ENCODE data around the gene RND3. TPM values are rescaled to one million over a fixed set of nuclear protein-coding genes. Genes with fewer than 3 reads are reported as not detected.

RND3 gene
- total RNA-seq, 4 donors from 2014 or later, result 67.3 to 163 (median 97.1) TPM

GRCh38 chr2:150471813-150472510, 15.5 kb downstream of the RND3 start:
- H3K27ac ChIP-seq, result peak overlapping the region in 3 of 4 donors; percentile 68 to 99 (median 72)
- H3K9me3 ChIP-seq, result no peaks in the 10 kb centered on the region
- H3K36me3 ChIP-seq, result peaks cover 0 to 76% (median 4%) of the 10 kb centered on the region in 3 donors
- no peak overlapping the region for H3K4me3 ChIP-seq
- H3K4me1 ChIP-seq, result peaks cover 4 to 95% (median 43%) of the 10 kb centered on the region in 3 donors
- WGBS, 2 donors, result 65 to 78% methylated on average over 3 of the region's 3 CpGs
- TF ChIP-seq, protein P1, sequence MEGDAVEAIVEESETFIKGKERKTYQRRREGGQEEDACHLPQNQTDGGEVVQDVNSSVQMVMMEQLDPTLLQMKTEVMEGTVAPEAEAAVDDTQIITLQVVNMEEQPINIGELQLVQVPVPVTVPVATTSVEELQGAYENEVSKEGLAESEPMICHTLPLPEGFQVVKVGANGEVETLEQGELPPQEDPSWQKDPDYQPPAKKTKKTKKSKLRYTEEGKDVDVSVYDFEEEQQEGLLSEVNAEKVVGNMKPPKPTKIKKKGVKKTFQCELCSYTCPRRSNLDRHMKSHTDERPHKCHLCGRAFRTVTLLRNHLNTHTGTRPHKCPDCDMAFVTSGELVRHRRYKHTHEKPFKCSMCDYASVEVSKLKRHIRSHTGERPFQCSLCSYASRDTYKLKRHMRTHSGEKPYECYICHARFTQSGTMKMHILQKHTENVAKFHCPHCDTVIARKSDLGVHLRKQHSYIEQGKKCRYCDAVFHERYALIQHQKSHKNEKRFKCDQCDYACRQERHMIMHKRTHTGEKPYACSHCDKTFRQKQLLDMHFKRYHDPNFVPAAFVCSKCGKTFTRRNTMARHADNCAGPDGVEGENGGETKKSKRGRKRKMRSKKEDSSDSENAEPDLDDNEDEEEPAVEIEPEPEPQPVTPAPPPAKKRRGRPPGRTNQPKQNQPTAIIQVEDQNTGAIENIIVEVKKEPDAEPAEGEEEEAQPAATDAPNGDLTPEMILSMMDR (IDR thresholded peaks at IDR 0.05), result no peak
- TF ChIP-seq POLR2A (IDR thresholded peaks at IDR 0.05), result no peak
- no peak for DNase-seq
- no peaks in the 10 kb centered on the region for H3K27me3 ChIP-seq
- intact Hi-C loops (cut with DNase I), result no loop called here

DNA sequence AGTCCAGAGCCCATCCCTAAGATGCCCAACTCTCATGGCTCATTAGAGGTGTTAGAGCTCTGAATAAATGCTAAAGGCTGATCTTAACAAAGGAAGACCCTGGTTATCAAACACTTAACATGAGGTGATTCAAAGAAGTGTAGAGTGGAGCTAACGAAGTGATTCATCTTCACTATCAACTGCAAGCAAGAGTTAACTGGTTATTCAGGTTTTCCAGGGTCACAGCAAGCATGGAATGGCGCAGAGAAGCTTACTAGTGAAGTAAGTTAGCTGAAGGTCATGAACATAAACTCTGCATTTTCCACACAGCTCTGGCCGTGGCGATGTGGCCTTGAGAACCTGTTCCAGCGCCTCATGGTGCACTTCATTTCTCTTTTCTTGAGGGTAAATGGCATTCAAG, 17.0 kb downstream of the RND3 start:
- intact Hi-C loops (cut with DNase I), result no loop called here
- H3K27ac ChIP-seq, result peak overlapping the region in 3 of 4 donors; percentile 1 to 72 (median 11)
- WGBS, 2 donors, result 54 to 67% methylated on average over 5 of the region's 5 CpGs
- TF ChIP-seq, protein P1 (IDR thresholded peaks at IDR 0.05), result no peak
- no peak for TF ChIP-seq POLR2A (IDR thresholded peaks at IDR 0.05)
- H3K4me3 ChIP-seq, result no peak overlapping the region
- H3K9me3 ChIP-seq, result no peaks in the 10 kb centered on the region
- no peak for DNase-seq
- peaks cover 0 to 73% (median 4%) of the 10 kb centered on the region in 3 donors for H3K36me3 ChIP-seq
- H3K27me3 ChIP-seq, result no peaks in the 10 kb centered on the region
- peaks cover 4 to 93% (median 37%) of the 10 kb centered on the region in 3 donors for H3K4me1 ChIP-seq

DNA sequence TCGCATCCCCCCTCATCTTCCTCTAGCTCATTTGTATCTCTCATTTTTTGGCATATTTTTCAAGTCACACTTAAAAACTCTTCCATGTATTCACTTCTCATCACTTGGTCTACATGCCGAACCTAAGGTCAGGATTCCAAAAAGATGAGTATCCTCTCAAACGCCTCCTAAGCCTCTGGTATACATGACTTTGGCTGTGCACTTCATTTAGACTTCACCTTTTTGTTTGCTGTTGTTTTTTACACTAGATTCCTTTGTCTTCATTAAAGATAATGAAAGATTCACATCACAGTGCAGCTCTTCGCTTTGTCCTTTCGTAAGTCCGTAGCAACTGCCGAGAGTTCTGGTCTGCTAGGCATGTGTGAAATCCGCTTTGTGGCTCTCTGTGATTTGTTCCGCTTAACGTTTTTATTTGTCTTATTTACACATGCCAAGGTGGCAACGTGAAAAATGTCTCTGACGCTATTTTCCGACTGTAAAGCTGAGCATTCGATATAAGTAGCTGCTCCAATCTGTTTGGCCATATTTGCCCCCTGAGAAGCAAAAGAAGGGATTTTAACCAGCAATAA, 17.7 kb downstream of the RND3 start:
- no peak overlapping the region for H3K4me3 ChIP-seq
- H3K27me3 ChIP-seq, result no peaks in the 10 kb centered on the region
- intact Hi-C loops (cut with DNase I), result no loop called here
- peak overlapping the region in 2 of 4 donors; percentile 1 to 72 for H3K27ac ChIP-seq
- no peak for DNase-seq
- peaks cover 0 to 67% (median 4%) of the 10 kb centered on the region in 3 donors for H3K36me3 ChIP-seq
- H3K9me3 ChIP-seq, result no peaks in the 10 kb centered on the region
- 83 to 87% methylated on average over 14 of the region's 14 CpGs for WGBS, 2 donors
- H3K4me1 ChIP-seq, result peaks cover 4 to 87% (median 38%) of the 10 kb centered on the region in 3 donors
- TF ChIP-seq, protein P1 (IDR thresholded peaks at IDR 0.05), result no peak
- no peak for TF ChIP-seq POLR2A (IDR thresholded peaks at IDR 0.05)

DNA sequence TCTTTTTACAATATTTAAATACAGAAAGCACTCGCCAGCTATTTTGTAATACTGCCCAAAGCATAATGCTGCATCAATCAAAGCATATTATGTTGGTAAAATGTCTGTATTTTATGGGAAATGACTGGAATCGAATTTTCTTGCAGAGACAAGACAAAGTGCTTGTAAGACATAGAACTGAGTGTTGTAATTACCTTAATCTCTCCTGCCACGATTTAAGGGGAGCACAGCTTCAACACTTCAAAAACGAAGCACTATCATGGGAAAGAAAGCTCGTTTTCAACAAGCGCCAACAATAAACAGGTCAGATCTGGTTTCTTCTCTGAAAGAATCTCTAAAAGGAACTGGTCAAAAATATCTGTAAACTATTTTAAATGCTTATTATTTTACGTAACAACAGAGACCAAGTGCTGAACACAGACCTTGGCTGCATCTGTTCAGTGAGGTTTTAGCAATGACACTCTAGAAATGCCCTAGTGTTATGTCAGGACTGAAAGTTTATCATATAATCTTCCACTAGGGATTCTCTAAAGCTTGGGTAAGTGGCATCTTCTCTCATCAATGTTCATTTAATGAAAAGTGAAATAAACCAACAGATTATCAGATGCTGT, 19.0 kb downstream of the RND3 start:
- H3K27ac ChIP-seq, result peak overlapping the region in 3 of 4 donors; percentile 18 to 73 (median 69)
- H3K27me3 ChIP-seq, result no peaks in the 10 kb centered on the region
- no peak overlapping the region for H3K4me3 ChIP-seq
- H3K9me3 ChIP-seq, result no peaks in the 10 kb centered on the region
- H3K4me1 ChIP-seq, result peaks cover 0 to 74% (median 30%) of the 10 kb centered on the region in 3 donors
- DNase-seq, result no peak
- peaks cover 0 to 54% (median 4%) of the 10 kb centered on the region in 3 donors for H3K36me3 ChIP-seq
- TF ChIP-seq, protein P1 (IDR thresholded peaks at IDR 0.05), result no peak
- no peak for TF ChIP-seq POLR2A (IDR thresholded peaks at IDR 0.05)
- intact Hi-C loops (cut with DNase I), result no loop called here
- 39 to 42% methylated on average over 7 of the region's 7 CpGs for WGBS, 2 donors

DNA sequence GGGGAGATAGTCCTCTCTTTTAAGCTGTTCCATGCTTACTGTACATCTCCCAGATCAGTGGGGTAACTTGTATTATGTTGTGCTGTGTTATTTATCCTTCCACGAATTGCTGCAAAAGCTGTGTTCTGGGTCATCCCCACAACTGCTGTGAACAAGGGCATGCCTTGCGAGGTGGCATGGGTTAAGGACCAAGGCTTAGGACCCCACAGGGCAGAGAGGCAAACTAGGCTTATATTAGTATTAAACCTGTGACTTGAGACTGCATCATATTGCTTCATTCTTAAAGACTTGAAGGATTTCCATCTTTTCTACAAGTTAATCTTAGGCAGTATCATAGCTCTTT, 19.9 kb downstream of the RND3 start:
- H3K9me3 ChIP-seq, result no peaks in the 10 kb centered on the region
- intact Hi-C loops (cut with DNase I), result no loop called here
- peaks cover 0 to 45% (median 4%) of the 10 kb centered on the region in 3 donors for H3K36me3 ChIP-seq
- no peaks in the 10 kb centered on the region for H3K27me3 ChIP-seq
- peaks cover 0 to 65% (median 28%) of the 10 kb centered on the region in 3 donors for H3K4me1 ChIP-seq
- TF ChIP-seq POLR2A (IDR thresholded peaks at IDR 0.05), result no peak
- TF ChIP-seq, protein P1 (IDR thresholded peaks at IDR 0.05), result no peak
- 55% methylated on average over 2 of the region's 2 CpGs; no CpG with 5 or more reads in 1 of the 2 donors for WGBS, 2 donors
- DNase-seq, result no peak
- peak overlapping the region; percentile 37 to 81 (median 71) for H3K27ac ChIP-seq
- H3K4me3 ChIP-seq, result no peak overlapping the region

All from esophagus squamous epithelium (tissue), 5 donors.